ENCODE measurements around the gene ZNF397. TPM values are rescaled to one million over a fixed set of nuclear protein-coding genes. Genes with fewer than 3 reads are reported as not detected.
A peak's percentile ranks its signal among the peaks of the same experiment; 100 is the strongest.

Gene ZNF397
- total RNA-seq, 4 donors from 2014 or later, result 35.4 to 54.5 (median 43.3) TPM

DNA sequence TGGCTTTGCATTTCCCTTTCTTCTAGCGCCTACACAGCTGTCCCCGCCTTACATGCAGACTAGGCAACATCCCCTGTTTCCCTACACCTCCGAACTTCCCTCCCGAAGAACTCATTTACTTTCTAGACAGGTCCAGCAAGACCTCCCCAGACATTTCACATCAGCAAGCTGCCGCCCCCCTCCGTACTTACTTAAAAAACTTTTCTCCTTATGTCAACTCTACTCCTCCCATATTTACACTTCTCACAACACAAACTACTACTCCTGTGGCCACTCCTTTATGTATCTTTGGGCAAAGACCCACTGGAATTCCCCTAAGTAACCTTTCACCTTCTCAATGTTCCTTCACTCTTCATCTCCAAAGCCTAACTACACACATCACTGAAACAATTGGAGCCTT is 20.4 kb upstream of the ZNF397 start:
- 77 to 80% methylated on average over 6 of the region's 6 CpGs for WGBS, 2 donors
- Histone ChIP-seq H3K27me3 (no peaks in the 10 kb centered on the region), H3K9me3 (no peaks in the 10 kb centered on the region), H3K4me1 (no peaks in the 10 kb centered on the region), H3K36me3 (no peaks in the 10 kb centered on the region), H3K27ac (no peak overlapping the region), H3K4me3 (no peak overlapping the region)
- no peak for TF ChIP-seq POLR2A (IDR thresholded peaks at IDR 0.05)
- TF ChIP-seq EP300 (IDR thresholded peaks at IDR 0.05), result no peak
- TF ChIP-seq, protein P1, sequence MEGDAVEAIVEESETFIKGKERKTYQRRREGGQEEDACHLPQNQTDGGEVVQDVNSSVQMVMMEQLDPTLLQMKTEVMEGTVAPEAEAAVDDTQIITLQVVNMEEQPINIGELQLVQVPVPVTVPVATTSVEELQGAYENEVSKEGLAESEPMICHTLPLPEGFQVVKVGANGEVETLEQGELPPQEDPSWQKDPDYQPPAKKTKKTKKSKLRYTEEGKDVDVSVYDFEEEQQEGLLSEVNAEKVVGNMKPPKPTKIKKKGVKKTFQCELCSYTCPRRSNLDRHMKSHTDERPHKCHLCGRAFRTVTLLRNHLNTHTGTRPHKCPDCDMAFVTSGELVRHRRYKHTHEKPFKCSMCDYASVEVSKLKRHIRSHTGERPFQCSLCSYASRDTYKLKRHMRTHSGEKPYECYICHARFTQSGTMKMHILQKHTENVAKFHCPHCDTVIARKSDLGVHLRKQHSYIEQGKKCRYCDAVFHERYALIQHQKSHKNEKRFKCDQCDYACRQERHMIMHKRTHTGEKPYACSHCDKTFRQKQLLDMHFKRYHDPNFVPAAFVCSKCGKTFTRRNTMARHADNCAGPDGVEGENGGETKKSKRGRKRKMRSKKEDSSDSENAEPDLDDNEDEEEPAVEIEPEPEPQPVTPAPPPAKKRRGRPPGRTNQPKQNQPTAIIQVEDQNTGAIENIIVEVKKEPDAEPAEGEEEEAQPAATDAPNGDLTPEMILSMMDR (IDR thresholded peaks at IDR 0.05), result no peak
- DNase-seq (ENCODE audit: low spot score in 2 of 2), result no peak

DNA sequence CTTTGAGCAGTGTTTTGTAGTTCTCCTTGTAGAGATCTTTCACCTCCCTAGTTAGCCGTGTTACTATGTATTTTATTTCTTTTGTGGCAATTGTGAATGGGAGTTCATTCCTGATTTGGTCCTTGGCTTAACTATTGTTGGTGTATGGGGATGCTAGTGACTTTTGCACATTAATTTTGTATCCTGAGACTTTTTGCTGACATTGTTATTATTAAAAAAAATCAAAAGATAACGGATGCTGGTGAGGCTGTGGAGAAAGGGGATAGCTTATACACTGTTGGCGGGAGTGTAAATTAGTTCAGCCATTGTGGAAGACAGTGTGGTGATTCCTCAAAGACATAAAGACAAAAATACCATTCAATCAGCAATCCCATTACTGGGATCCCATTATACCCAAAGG is 17.0 kb upstream of the ZNF397 start:
- TF ChIP-seq POLR2A (IDR thresholded peaks at IDR 0.05), result no peak
- TF ChIP-seq, protein P1 (IDR thresholded peaks at IDR 0.05), result no peak
- no peak for TF ChIP-seq EP300 (IDR thresholded peaks at IDR 0.05)
- no peak for DNase-seq (ENCODE audit: low spot score in 2 of 2)

DNA sequence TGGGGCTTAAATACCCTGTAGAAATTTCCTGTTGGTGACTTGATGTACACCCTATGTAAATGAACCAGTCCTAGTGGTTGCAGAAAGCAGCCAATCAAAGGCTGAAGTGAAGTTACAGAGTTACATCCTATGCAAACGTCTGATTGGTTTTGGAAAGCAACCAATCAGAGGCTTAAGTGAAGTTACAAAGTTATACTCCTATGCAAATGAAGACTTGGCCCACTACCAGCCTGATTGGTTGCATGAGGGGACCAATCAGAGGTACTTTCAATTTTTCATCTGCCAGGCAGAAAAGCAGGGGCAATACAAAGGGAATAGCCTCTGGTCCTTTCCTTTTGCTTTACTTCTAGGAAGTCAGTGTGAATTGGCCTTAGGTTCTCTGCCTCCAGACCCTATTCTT is 13.6 kb upstream of the ZNF397 start:
- Histone ChIP-seq H3K9me3 (no peaks in the 10 kb centered on the region), H3K4me1 (no peaks in the 10 kb centered on the region), H3K36me3 (no peaks in the 10 kb centered on the region), H3K27me3 (no peaks in the 10 kb centered on the region), H3K4me3 (no peak overlapping the region), H3K27ac (no peak overlapping the region)
- no peak for DNase-seq (ENCODE audit: low spot score in 2 of 2)
- 65 to 89% methylated on average over 1 of the region's 1 CpG for WGBS, 2 donors
- TF ChIP-seq POLR2A (IDR thresholded peaks at IDR 0.05) (no peak), EP300 (IDR thresholded peaks at IDR 0.05) (no peak)
- TF ChIP-seq, protein P1 (IDR thresholded peaks at IDR 0.05), result no peak

More for the DNA sequence above, 17.0 kb upstream of the ZNF397 start:
- H3K27me3 ChIP-seq, result no peaks in the 10 kb centered on the region
- H3K36me3 ChIP-seq, result no peaks in the 10 kb centered on the region
- H3K4me1 ChIP-seq, result no peaks in the 10 kb centered on the region
- H3K9me3 ChIP-seq, result no peaks in the 10 kb centered on the region
- H3K4me3 ChIP-seq, result no peak overlapping the region
- 91% methylated on average over 3 of the region's 3 CpGs for WGBS, 2 donors
- H3K27ac ChIP-seq, result no peak overlapping the region

DNA sequence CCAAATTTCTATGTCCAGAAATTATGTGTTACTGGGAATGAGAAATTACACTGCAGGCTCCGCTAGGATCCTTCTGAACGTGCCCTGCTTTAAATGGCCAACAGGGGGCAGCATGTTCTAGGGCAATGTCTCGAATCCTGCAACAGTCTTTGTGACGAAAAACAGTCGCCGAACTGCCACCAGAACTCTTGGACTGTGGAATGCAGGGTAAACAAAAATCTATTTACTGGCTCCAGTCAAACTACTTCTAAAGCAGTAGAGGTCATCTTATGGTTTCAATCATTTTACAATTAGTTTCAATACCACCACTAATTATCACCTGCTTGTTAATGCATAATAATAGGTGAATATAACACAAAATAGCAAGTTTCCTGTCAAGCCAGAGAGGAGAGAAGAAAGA is 9.8 kb upstream of the ZNF397 start:
- WGBS, 2 donors, result 1 to 3% methylated on average over 6 of the region's 6 CpGs
- no peaks in the 10 kb centered on the region for H3K36me3 ChIP-seq
- DNase-seq (ENCODE audit: low spot score in 2 of 2), result peak; percentile 67 to 90
- no peaks in the 10 kb centered on the region for H3K27me3 ChIP-seq
- H3K9me3 ChIP-seq, result no peaks in the 10 kb centered on the region
- TF ChIP-seq, protein P1 (IDR thresholded peaks at IDR 0.05), result peak; percentile 67 to 91 (median 89)
- TF ChIP-seq POLR2A (IDR thresholded peaks at IDR 0.05), result no peak
- no peak overlapping the region for H3K4me3 ChIP-seq
- peak overlapping the region in 1 of 4 donors; percentile 46 for H3K27ac ChIP-seq
- no peaks in the 10 kb centered on the region for H3K4me1 ChIP-seq

DNA sequence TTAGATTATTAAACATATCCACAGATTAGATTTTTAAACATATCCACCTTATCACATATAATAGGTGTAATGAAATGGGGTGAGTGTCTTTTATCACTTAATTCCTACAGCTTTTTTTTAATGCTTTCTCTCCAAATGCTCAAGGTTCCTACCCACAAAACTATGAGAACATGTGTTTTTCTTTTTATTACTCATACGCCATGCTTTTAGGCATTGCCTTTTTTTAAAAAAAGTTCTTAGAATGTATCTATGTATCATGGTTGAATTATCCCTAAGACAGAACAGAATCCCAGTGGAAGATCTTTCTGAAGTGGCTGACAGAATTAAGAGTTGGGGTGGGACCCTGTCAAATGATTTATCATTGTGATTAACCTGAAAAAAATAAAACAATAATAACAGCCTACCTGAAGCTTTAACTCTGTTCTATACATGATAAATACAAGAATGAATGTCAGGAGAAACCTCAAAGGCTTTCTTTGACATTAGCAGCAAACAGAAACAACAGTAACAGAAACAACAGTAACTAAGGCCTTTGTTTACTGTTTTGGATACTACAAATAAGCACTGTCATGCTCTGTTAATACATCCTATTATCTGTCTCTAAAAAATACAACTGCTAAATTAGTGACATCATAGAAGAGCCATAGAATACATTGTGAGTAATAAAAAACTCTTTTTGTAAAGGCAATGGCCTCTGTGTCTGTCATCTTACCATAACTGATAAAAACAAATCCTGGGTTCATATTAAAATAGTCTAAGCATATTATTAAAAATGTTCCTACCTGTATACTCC is 4.1 kb upstream of the ZNF397 start:
- H3K36me3 ChIP-seq, result no peaks in the 10 kb centered on the region
- no peak overlapping the region for H3K4me3 ChIP-seq
- DNase-seq (ENCODE audit: low spot score in 2 of 2), result no peak
- TF ChIP-seq EP300 (IDR thresholded peaks at IDR 0.05) (no peak), POLR2A (IDR thresholded peaks at IDR 0.05) (no peak)
- TF ChIP-seq, protein P1 (IDR thresholded peaks at IDR 0.05), result no peak
- WGBS, 2 donors, result 85 to 95% methylated on average over 1 of the region's 1 CpG
- H3K9me3 ChIP-seq, result no peaks in the 10 kb centered on the region
- no peaks in the 10 kb centered on the region for H3K27me3 ChIP-seq
- H3K4me1 ChIP-seq, result peaks cover 0 to 6% (median 2%) of the 10 kb centered on the region in 4 donors
- H3K27ac ChIP-seq, result no peak overlapping the region
